Esophagus (tissue), 2 donors: ENCODE data around the gene MROH7. TPM values are rescaled to one million over a fixed set of nuclear protein-coding genes. Genes with fewer than 3 reads are reported as not detected.
"Not testable (repeated sequence)": the region's sequence is repeated elsewhere in the genome, so short reads cannot be mapped to it uniquely, and the experiment has no call there.

Experiments
- H3K27ac ChIP-seq, 2 donors: one replicate each; pipeline ENCODE4 v1.5.1; 2013; ENCODE audit warnings: low read depth in 2 of 2, mild to moderate bottlenecking in 2 of 2, inconsistent platforms in 1 of 2, low read length in 1 of 2, moderate library complexity in 1 of 2
- H3K27me3 ChIP-seq, 2 donors: one replicate each; pipeline ENCODE4 v1.6.1; 2013; ENCODE audit warnings: low read length in 2 of 2, control low read depth in 1 of 2, mild to moderate bottlenecking in 1 of 2; ENCODE audit not compliant: insufficient read depth in 2 of 2, control insufficient read depth in 1 of 2
- H3K36me3 ChIP-seq, 2 donors: one replicate each; pipeline ENCODE4 v1.6.1; 2013; ENCODE audit warnings: low read length in 1 of 2; ENCODE audit not compliant: control insufficient read depth in 2 of 2, insufficient read depth in 2 of 2
- H3K4me1 ChIP-seq, 2 donors: one replicate each; pipeline ENCODE4 v1.6.1; 2013; ENCODE audit warnings: low read length in 1 of 2; ENCODE audit not compliant: control insufficient read depth in 2 of 2, insufficient read depth in 2 of 2
- H3K4me3 ChIP-seq, 2 donors: one replicate each; pipeline ENCODE4 v1.5.1; 2013; ENCODE audit warnings: low read length in 2 of 2, mild to moderate bottlenecking in 2 of 2, low read depth in 1 of 2, moderate library complexity in 1 of 2
- H3K9me3 ChIP-seq, 2 donors: one replicate each; pipeline ENCODE4 v1.6.1; 2013; ENCODE audit warnings: mild to moderate bottlenecking in 2 of 2, low read depth in 1 of 2, low read length in 1 of 2, moderate library complexity in 1 of 2; ENCODE audit not compliant: control insufficient read depth in 2 of 2, insufficient read depth in 1 of 2
- WGBS, 2 donors: extraction: QIAGEN DNeasy Blood & Tissue Kit; methylation state at CpG; one replicate each; pipeline ENCODE4 v1.1.7; 2013; 5-methylcytosine and 5-hydroxymethylcytosine counted together
- polyA plus RNA-seq, 2 donors: library from polyadenylated mRNA; stranded (reverse); fragments of 200-250 nt; gene quantifications; one replicate each; pipeline ENCODE4 v1.2.3, GENCODE V29; 2013
- donor health status: healthy with polysubstance abuse.
- donor health status: Bipolar disorder and iron deficiency.

The MROH7 gene
- polyA plus RNA-seq, 2 donors: 0.80 to 2.3 TPM

DNA sequence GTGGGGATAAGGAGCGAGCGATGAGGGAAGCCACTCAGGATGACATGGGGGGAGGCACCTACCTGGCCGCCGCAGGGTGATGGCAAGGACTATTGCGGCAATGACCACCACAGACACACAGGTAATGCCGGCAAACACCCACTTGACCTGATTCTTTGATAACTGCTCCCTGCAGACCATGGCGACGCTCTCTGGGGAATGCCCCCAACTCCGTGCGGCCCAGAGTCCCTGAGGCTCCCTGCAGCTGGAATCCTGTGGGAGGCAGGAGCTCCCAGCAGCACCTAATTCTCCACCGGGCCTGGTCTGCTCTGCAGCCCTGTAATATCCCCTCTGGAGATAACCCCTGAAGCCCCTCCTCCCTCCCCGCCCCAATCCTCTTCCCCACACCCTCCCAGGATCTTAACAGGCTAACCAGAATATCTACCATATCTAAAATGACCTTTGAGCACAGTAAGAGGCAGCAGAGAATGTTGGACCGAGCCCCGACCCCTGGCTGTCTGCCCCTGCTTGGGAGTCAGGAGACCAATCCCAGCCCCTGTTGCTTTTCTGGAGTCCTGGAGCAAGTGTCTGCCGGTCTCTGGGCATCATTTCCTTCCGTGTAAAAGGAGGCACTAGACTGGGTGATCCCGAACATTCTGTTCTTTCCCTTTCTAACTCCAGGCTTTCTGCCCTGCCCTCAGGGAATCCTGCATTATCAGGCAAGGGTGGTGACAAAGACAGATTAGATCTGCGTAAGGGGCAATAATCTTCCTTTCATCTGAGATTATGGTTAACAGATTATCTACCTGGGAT lies 18.2 kb upstream of the MROH7 start, which contains the start of gene FAM151A:
TSS of gene FAM151A (minus strand) at position 310 of the 792 bp plus-strand sequence. CDS start at position 180, 130 bp downstream.
- H3K27me3 ChIP-seq: no peaks in the 10 kb centered on the region
- H3K9me3 ChIP-seq: no peaks in the 10 kb centered on the region
- H3K4me1 ChIP-seq: no peaks in the 10 kb centered on the region
- H3K4me3 ChIP-seq: no peak within 1 kb of the TSS
- 66 to 70% methylated on average over 18 of the region's 18 CpGs for WGBS, 2 donors
- no peak within 1 kb of the TSS for H3K27ac ChIP-seq
- H3K36me3 ChIP-seq: no peaks in the 10 kb centered on the region

DNA sequence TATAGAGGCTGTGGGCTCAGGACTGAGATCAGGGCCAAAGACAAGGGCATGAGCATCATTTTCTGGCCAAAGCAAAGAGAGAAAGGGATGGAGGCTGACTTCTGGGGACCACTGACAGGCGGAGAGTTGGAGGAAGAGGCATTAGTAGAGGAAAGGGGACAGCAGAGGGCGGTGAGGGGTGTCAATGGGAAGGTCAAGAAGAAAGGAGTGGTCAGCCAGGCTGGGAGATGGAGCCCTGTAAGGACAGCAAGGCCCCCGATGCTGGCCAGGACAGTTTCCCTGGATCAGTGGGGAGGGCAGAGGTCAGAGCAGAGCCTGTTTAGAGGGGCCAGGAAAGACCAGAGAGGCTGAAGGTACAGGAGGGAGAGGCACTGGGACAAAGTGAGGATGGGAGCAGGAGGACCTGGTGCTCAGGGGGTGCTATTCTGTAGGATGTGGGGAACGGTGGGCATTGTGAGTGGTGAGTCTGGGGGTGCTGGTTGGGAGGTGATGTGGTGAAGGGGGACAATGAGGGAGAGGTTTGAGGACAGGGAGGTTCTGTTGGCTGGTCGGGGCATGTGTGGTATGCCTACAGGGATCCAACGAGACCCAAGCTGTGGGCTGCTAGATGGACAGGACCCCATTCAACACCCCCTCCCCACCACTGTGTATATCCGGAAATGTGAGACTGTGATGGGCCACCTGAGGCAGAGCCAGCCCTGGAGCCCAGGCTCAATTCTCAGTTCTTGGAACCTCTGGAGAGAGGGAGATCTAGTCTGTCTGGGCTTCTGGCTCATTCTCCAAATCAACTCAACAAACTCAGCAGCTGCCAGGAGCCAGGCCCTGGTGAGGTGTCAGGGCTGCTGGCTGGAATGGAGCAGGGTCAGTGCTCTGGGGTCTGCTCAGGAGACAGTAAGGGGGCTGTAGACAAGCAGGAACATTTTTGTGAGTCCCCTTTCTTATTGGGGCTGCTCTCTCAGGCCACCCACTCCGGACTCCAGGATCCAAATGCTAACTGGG lies 16.8 kb upstream of the MROH7 start:
- Histone ChIP-seq H3K4me1 (no peaks in the 10 kb centered on the region), H3K27ac (no peak overlapping the region), H3K27me3 (no peaks in the 10 kb centered on the region), H3K4me3 (no peak overlapping the region), H3K36me3 (no peaks in the 10 kb centered on the region), H3K9me3 (no peaks in the 10 kb centered on the region)
- WGBS, 2 donors: 63 to 78% methylated on average over 8 of the region's 8 CpGs

- Histone ChIP-seq H3K4me1 (no peaks in the 10 kb centered on the region), H3K9me3 (no peaks in the 10 kb centered on the region), H3K36me3 (no peaks in the 10 kb centered on the region), H3K27ac (no peak overlapping the region), H3K4me3 (no peak overlapping the region), H3K27me3 (no peaks in the 10 kb centered on the region)
- WGBS, 2 donors: 67% methylated on average over 10 of the region's 10 CpGs; no CpG with 5 or more reads in 1 of the 2 donors
Observed at GRCh38 chr1:54627196-54627595, 14.4 kb upstream of the MROH7 start.

DNA sequence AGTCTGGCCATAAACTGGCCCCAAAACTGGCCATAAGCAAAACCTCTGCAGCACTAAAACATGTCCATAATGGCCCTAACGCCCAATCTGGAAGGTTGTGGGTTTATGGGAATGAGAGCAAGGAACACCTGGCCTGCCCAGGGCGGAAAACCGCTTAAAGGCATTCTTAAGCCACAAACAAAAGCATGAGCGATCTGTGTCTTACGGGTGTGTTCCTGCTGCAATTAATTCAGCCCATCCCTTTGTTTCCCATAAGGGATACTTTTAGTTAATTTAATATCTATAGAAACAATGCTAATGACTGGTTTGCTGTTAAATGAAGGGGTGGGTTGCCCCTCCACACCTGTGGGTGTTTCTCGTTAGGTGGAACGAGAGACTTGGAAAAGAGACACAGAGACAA lies 5.8 kb upstream of the MROH7 start:
- H3K27me3 ChIP-seq, H3K27ac ChIP-seq, H3K4me3 ChIP-seq, H3K9me3 ChIP-seq, H3K4me1 ChIP-seq, H3K36me3 ChIP-seq: not testable (repeated sequence)
- WGBS, 2 donors: 69 to 86% methylated on average over 7 of the region's 7 CpGs

GRCh38 chr1:54636461-54637446 lies 4.8 kb upstream of the MROH7 start:
- H3K36me3 ChIP-seq: not testable (repeated sequence)
- 73 to 74% methylated on average over 14 of the region's 14 CpGs for WGBS, 2 donors

DNA sequence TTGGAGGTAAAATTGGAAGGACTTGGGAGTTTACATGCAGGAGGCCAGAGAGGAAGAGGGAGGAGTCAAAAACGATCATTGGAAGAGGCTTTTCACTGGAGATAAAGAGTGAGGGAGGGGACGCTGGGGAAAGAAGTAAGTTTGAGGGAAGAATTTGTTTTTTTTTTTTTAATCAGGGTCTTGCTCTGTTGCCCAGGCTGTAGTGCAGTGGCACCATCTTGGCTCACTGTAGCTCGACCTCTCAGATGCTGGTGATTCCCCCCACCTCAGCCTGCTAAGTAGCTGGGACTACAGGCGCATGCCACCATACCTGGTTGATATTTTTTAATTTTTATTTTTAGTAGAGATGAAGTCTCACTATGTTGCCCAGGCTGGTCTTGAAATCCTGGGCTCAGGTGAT lies 1.2 kb upstream of the MROH7 start:
- WGBS, 2 donors: 73 to 83% methylated on average over 4 of the region's 4 CpGs
- Histone ChIP-seq H3K4me1 (no peaks in the 10 kb centered on the region), H3K4me3 (no peak overlapping the region), H3K36me3 (no peaks in the 10 kb centered on the region), H3K27ac (no peak overlapping the region), H3K9me3 (peaks cover 0 to 8% of the 10 kb centered on the region in 2 donors), H3K27me3 (no peaks in the 10 kb centered on the region)

More at GRCh38 chr1:54636461-54637446, 4.8 kb upstream of the MROH7 start:
- H3K9me3 ChIP-seq, H3K27ac ChIP-seq, H3K4me1 ChIP-seq, H3K27me3 ChIP-seq, H3K4me3 ChIP-seq: not testable (repeated sequence)

DNA sequence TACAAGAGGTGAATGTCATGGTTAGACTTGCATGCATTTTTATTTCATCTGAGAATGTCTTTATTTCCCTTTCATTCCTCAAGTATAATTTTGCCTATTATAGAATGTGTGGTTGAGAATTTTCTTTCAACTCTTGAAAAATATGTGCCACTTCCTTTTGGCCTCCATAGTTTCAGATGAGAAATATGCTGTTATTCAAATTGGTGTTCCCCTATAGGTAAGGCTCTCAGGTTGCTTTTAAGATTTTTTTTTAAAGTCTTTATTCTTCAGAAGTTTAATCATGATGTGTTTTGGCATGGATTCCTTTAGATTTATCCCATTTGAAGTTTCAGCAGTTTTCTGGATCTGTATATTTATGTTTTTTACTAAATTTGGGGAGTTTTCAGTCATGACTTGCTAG lies 2.1 kb downstream of the MROH7 start:
- Histone ChIP-seq H3K36me3 (no peaks in the 10 kb centered on the region), H3K9me3 (peaks cover 0 to 8% of the 10 kb centered on the region in 2 donors), H3K4me3 (no peak overlapping the region), H3K27ac (no peak overlapping the region), H3K27me3 (no peaks in the 10 kb centered on the region), H3K4me1 (no peaks in the 10 kb centered on the region)

GRCh38 chr1:54645806-54646676 lies 4.5 kb downstream of the MROH7 start:
- no peak overlapping the region for H3K27ac ChIP-seq
- no peak overlapping the region for H3K4me3 ChIP-seq
- H3K36me3 ChIP-seq: no peaks in the 10 kb centered on the region
- H3K9me3 ChIP-seq: peaks cover 0 to 8% of the 10 kb centered on the region in 2 donors
- no peaks in the 10 kb centered on the region for H3K4me1 ChIP-seq
- WGBS, 2 donors: 61 to 71% methylated on average over 7 of the region's 7 CpGs
- no peaks in the 10 kb centered on the region for H3K27me3 ChIP-seq
